ENCODE results near the gene SRC. TPM values are rescaled to one million over a fixed set of nuclear protein-coding genes. Genes with fewer than 3 reads are reported as not detected.
"Not testable (repeated sequence)": the region's sequence is repeated elsewhere in the genome, so short reads cannot be mapped to it uniquely, and the experiment has no call there.

Gene SRC
- polyA plus RNA-seq, 6 donors from 2014 or later: 1.2 to 2.3 (median 1.7) TPM; not detected in 1

- Mint-ChIP-seq H3K4me3 (no peak overlapping the region), H3K4me1 (peaks cover 28 to 45% (median 33%) of the 10 kb centered on the region in 3 donors), H3K9me3 (no peaks in the 10 kb centered on the region), H3K36me3 (no peaks in the 10 kb centered on the region), H3K27ac (peak overlapping the region in 2 of 6 donors; percentile 38 to 47), H3K27me3 (no peaks in the 10 kb centered on the region)
- ATAC-seq (ENCODE audit: low read depth in 2 of 2) (peak; percentile 16), DNase-seq (peak; percentile 24)
Measured at GRCh38 chr20:37333848-37334318, 12.1 kb upstream of the SRC start.

- DNase-seq (no peak), ATAC-seq (ENCODE audit: low read depth in 2 of 2) (no peak)
- Mint-ChIP-seq H3K27ac (peak overlapping the region in 2 of 6 donors; percentile 47 to 49), H3K4me1 (peaks cover 28 to 45% (median 33%) of the 10 kb centered on the region in 3 donors), H3K36me3 (no peaks in the 10 kb centered on the region), H3K9me3 (no peaks in the 10 kb centered on the region), H3K4me3 (no peak overlapping the region), H3K27me3 (no peaks in the 10 kb centered on the region)
Measured at GRCh38 chr20:37334450-37334849, 11.5 kb upstream of the SRC start.

- no peak for ATAC-seq (ENCODE audit: low read depth in 2 of 2)
- Mint-ChIP-seq H3K36me3 (no peaks in the 10 kb centered on the region), H3K4me3 (peak overlapping the region; percentile 15 to 90 (median 70)), H3K27ac (peak overlapping the region; percentile 72 to 97 (median 90)), H3K27me3 (no peaks in the 10 kb centered on the region), H3K4me1 (peaks cover 28 to 49% (median 28%) of the 10 kb centered on the region in 3 donors), H3K9me3 (no peaks in the 10 kb centered on the region)
- no peak for DNase-seq
Measured at GRCh38 chr20:37335642-37336368, 10.1 kb upstream of the SRC start.

GRCh38 chr20:37336369-37337207 lies 9.4 kb upstream of the SRC start:
- Mint-ChIP-seq H3K4me1 (peaks cover 28 to 49% (median 28%) of the 10 kb centered on the region in 3 donors), H3K4me3 (peak overlapping the region; percentile 36 to 90 (median 70)), H3K27me3 (no peaks in the 10 kb centered on the region), H3K36me3 (no peaks in the 10 kb centered on the region), H3K9me3 (no peaks in the 10 kb centered on the region), H3K27ac (peak overlapping the region; percentile 41 to 97 (median 90))
- DNase-seq (peak; percentile 72), ATAC-seq (ENCODE audit: low read depth in 2 of 2) (peak; percentile 93 to 96)

GRCh38 chr20:37337208-37337991 lies 8.5 kb upstream of the SRC start:
- H3K27ac Mint-ChIP-seq: peak overlapping the region; percentile 26 to 94 (median 83)
- H3K4me3 Mint-ChIP-seq: peak overlapping the region; percentile 23 to 75 (median 56)
- DNase-seq (no peak), ATAC-seq (ENCODE audit: low read depth in 2 of 2) (no peak)
- H3K27me3 Mint-ChIP-seq: no peaks in the 10 kb centered on the region
- H3K36me3 Mint-ChIP-seq: no peaks in the 10 kb centered on the region
- no peaks in the 10 kb centered on the region for H3K9me3 Mint-ChIP-seq
- H3K4me1 Mint-ChIP-seq: peaks cover 28 to 55% (median 31%) of the 10 kb centered on the region in 3 donors

GRCh38 chr20:37338380-37338779 lies 7.6 kb upstream of the SRC start:
- not testable (repeated sequence) for DNase-seq; ATAC-seq (ENCODE audit: low read depth in 2 of 2)
- H3K27ac Mint-ChIP-seq: peak overlapping the region in 1 of 6 donors; percentile 27

GRCh38 chr20:37339208-37339607 lies 6.7 kb upstream of the SRC start:
- Mint-ChIP-seq H3K27ac (peak overlapping the region in 1 of 6 donors; percentile 73), H3K4me1 (peaks cover 25 to 53% (median 28%) of the 10 kb centered on the region in 3 donors), H3K9me3 (no peaks in the 10 kb centered on the region), H3K4me3 (peak overlapping the region in 1 of 8 donors; percentile 5), H3K36me3 (no peaks in the 10 kb centered on the region), H3K27me3 (no peaks in the 10 kb centered on the region)
- DNase-seq: no peak
- no peak for ATAC-seq (ENCODE audit: low read depth in 2 of 2)

More at GRCh38 chr20:37338380-37338779, 7.6 kb upstream of the SRC start:
- not testable (repeated sequence) for H3K9me3 Mint-ChIP-seq, H3K36me3 Mint-ChIP-seq, H3K27me3 Mint-ChIP-seq
- peaks cover 26 to 55% (median 29%) of the 10 kb centered on the region in 3 donors for H3K4me1 Mint-ChIP-seq
- peak overlapping the region in 1 of 8 donors; percentile 36 for H3K4me3 Mint-ChIP-seq

GRCh38 chr20:37339764-37340109 lies 6.2 kb upstream of the SRC start:
- not testable (repeated sequence) for H3K27me3 Mint-ChIP-seq; ATAC-seq (ENCODE audit: low read depth in 2 of 2); H3K36me3 Mint-ChIP-seq; H3K4me3 Mint-ChIP-seq; DNase-seq; H3K9me3 Mint-ChIP-seq
- peaks cover 21 to 55% (median 29%) of the 10 kb centered on the region in 3 donors for H3K4me1 Mint-ChIP-seq
- peak overlapping the region in 2 of 6 donors; percentile 59 to 88 for H3K27ac Mint-ChIP-seq

GRCh38 chr20:37340998-37341397 lies 4.9 kb upstream of the SRC start:
- Mint-ChIP-seq H3K4me1 (peaks cover 18 to 51% (median 32%) of the 10 kb centered on the region in 3 donors), H3K27me3 (no peaks in the 10 kb centered on the region), H3K36me3 (no peaks in the 10 kb centered on the region), H3K27ac (peak overlapping the region in 1 of 6 donors; percentile 15), H3K4me3 (no peak overlapping the region), H3K9me3 (no peaks in the 10 kb centered on the region)
- DNase-seq: no peak
- no peak for ATAC-seq (ENCODE audit: low read depth in 2 of 2)

- peak overlapping the region in 2 of 6 donors; percentile 53 to 81 for H3K27ac Mint-ChIP-seq
- H3K4me3 Mint-ChIP-seq: peak overlapping the region in 2 of 8 donors; percentile 43 to 61
- H3K36me3 Mint-ChIP-seq: no peaks in the 10 kb centered on the region
- ATAC-seq (ENCODE audit: low read depth in 2 of 2) (no peak), DNase-seq (no peak)
- H3K27me3 Mint-ChIP-seq: no peaks in the 10 kb centered on the region
- peaks cover 14 to 45% (median 27%) of the 10 kb centered on the region in 3 donors for H3K4me1 Mint-ChIP-seq
- no peaks in the 10 kb centered on the region for H3K9me3 Mint-ChIP-seq
Measured at GRCh38 chr20:37341632-37342031, 4.3 kb upstream of the SRC start.

- no peak for ATAC-seq (ENCODE audit: low read depth in 2 of 2)
- Mint-ChIP-seq H3K4me1 (peaks cover 12 to 44% (median 18%) of the 10 kb centered on the region in 3 donors), H3K36me3 (no peaks in the 10 kb centered on the region), H3K27ac (peak overlapping the region in 3 of 6 donors; percentile 27 to 61 (median 42)), H3K4me3 (no peak overlapping the region), H3K9me3 (no peaks in the 10 kb centered on the region), H3K27me3 (no peaks in the 10 kb centered on the region)
- no peak for DNase-seq
Measured at GRCh38 chr20:37342231-37343177, 3.4 kb upstream of the SRC start.
